Panc1 (cell line): Measurements from ENCODE around the gene FHL5.

ENCODE experiments used
- CTCF ChIP-seq: fragments of 450-650 bp; IDR thresholded peaks from 2 replicates; pipeline ENCODE4 v1.5.1; 2017; ENCODE audit warnings: mild to moderate bottlenecking
- POLR2AphosphoS5 ChIP-seq: IDR thresholded peaks from 2 replicates; pipeline ENCODE4 v1.6.1; 2012; ENCODE audit warnings: mild to moderate bottlenecking, low read depth, low read length, moderate library complexity
- REST ChIP-seq, 2 experiments: IDR thresholded peaks; 2 replicates each; pipeline ENCODE4 v1.6.1; 2011 to 2012; ENCODE audit warnings: low read depth in 2 of 2, control low read depth in 1 of 2, low read length in 1 of 2, mild to moderate bottlenecking in 1 of 2, moderate library complexity in 1 of 2; ENCODE audit not compliant: insufficient read depth in 1 of 2
- SIN3A ChIP-seq: IDR thresholded peaks from 2 replicates; pipeline ENCODE4 v1.6.1; 2012; ENCODE audit warnings: low read depth, mild to moderate bottlenecking, low read length, moderate library complexity, borderline replicate concordance; ENCODE audit not compliant: insufficient read depth
- TCF7L2 ChIP-seq: IDR thresholded peaks from 2 replicates; pipeline ENCODE4 v1.6.1; 2011; ENCODE audit warnings: mild to moderate bottlenecking, low read depth, low read length, inconsistent platforms

- TF ChIP-seq CTCF (no peak), TCF7L2 (no peak), POLR2AphosphoS5 (no peak), SIN3A (no peak), REST (IDR thresholded peaks at IDR 0.05; ENCODE audit: insufficient read depth in 1 of 2, low read depth in 2 of 2, low read length in 1 of 2) (no peak)
Observed at GRCh38 chr6:96537726-96538125, 25.2 kb upstream of the FHL5 start.
